Measurements from ENCODE around the gene EPHX1.

EPHX1 gene

GRCh38 chr1:225866061-225866837 lies 56.3 kb downstream of the EPHX1 start:
- no peak for DNase-seq

DNA sequence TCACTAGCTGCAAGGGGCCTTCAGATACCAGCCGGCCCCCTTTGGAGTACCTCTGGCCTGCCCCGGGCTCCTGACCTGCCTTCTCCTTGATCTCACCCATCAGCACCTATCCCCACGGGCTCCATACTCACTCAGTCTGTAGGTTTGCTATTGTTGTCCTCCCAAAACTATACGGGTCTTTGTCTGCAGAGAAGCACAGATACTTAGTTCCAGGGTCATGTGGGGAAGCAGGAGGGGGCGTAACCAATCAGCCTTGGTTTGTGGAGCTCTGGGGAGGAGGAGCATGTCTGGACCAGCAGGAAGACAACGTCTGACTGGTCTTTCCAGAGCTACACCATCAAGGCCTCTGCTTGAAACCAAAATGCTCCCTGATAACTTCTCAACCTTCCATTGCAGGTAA lies 57.1 kb downstream of the EPHX1 start:
- DNase-seq: no peak

- DNase-seq: no peak
Observed at GRCh38 chr1:225868631-225869330, 58.9 kb downstream of the EPHX1 start.

GRCh38 chr1:225870911-225871310 lies 61.0 kb downstream of the EPHX1 start:
- DNase-seq: no peak

DNA sequence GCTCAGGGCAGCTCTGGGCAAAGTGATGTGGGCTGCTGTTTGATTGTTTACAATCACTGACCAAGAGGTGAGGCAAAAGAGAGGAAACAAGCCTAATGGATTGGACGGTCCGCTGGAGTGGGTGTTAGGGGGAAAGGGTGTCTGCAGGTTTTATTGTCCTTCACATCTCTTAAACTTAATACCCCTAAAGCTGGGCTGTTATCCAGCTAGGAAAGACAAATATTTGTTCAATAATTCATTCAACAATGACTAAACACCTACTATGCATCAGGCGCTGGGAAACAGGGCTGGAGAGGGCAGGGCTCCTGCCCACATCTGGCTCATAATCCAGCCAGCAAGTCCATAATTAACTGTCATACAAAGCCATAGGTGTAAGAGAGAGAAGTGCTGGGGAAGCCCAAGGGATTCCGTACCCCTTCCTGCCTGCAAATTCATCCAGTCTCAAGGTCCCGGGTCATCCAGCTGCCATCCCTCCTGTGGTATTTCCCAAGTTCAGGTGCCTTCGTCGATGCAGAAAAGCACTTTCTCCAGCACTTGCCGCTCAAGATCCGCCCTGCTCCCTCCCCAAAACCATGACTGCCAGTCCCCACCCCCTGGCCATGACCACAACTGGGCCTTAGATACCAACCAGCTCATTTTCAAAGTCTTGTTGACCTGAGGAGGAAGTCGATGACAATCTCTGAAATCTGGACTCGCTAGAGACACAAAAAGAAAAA lies 61.6 kb downstream of the EPHX1 start:
- DNase-seq: peak; percentile 93

GRCh38 chr1:225872075-225872430 lies 62.1 kb downstream of the EPHX1 start:
- no peak for DNase-seq

GRCh38 chr1:225873281-225873850 lies 63.4 kb downstream of the EPHX1 start:
- DNase-seq: no peak

DNA sequence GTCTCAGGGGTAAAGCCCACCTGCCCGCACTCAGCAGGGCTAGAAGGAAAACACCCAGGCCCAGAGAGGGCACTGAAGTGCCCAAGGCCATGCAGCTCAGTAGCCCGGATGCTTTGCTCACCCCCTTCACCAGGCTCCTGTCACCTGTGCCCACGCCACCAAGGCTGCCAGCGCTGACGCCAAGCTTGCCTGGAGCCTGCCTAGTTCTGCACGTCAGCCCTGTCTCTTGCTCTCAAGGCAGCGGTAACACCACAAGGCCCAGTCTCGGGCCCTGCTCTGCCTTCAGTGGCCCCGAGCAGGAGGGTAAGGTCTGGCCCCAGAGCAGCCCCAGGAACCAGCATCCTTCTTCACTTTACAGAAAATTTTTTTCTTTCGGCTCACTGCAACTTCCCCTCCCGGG lies 64.5 kb downstream of the EPHX1 start:
- DNase-seq: no peak

DNA sequence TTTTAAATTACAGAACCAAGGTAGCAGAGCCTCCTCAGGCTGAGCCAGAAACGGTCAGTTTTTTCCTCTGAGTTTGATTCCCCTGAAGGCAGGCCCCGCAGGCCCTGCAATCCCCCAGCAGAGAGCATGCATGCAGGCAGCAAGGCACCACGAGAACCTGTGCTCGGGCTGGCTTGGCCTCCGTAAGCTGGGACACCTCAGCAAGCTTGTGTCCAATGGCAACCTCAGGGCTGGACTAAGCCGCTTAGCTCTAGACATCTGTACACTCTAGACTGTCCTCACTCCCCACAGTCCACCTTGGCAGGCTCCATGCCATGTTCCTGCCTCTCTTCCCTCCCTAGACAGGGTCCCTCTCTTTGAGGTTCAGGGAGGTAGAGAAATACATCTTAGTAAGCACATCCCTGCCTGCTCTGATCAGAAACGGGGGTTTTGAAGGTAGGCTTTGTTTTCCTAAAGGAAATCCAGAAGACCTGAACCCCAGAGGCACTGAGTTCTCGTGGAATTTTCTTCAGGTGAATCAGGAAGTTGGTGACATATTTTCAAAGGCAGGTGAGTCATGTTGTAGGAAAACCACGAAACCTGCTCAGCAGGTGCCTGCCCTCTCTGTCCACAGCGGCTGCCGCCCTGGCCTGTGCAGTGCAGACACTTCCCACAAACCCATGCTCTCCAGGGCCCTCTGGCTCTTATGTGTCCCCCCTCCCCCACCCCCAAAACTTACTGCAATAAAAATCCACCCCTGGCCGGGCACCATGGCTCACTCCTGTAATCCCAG lies 65.3 kb downstream of the EPHX1 start:
- no peak for DNase-seq

- DNase-seq: no peak
Observed at GRCh38 chr1:225876900-225877510, 67.1 kb downstream of the EPHX1 start.

- DNase-seq: no peak
Observed at GRCh38 chr1:225877580-225877979, 67.7 kb downstream of the EPHX1 start.

DNA sequence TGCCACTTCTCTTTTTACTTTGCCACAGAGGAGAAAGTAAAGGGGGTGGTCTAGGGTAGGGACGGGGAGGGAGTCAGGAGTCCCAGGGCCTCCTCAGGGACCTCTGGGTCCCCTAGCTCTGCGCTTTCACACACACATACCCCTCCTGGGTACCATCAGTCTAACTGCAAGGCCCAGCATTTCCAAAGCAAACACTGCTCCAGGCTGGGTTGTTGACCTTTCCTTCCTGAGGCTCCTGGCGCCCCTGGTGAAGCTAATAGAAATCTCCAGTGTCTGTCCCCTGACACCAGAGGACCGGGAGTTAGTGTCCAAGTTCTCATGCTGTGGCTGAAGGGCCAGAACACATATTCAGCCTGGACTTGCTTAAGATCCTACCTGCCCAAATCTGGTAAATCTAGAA lies 68.4 kb downstream of the EPHX1 start:
- DNase-seq: no peak

DNA sequence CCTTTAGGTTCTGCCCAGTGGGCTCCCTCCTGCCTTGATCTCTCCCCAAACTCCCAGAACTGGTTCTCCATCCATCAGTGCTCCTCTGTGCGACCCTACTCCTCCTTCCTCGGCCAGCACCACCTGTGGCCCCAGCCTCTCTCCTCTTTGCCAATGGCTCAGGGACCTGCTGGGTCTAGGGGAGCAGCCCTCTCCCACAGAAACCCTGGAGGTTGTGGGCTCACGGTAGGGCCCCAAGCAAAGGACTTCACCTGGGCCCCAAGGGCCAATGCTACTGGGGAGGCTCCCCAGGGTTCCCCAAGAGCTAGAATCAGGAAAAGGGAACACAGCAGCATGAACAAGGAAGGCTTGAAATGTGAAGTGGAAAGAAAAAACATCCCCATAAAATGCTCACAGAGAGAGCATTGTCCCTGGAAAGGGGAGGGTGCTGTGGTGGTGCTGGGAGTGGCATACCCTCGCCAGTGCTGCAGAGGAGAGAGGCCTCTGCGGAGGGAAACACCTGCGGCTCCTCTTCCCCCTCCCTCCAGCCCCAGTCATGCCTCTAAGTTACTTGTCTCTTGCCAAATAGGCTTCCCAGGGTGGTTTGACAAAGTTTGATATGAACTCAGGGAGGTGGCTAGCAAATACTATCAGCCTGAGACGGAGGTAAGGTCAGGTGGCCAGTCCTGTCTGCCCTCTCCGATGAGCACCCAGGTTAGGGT lies 69.7 kb downstream of the EPHX1 start:
- DNase-seq: no peak

GRCh38 chr1:225880222-225880588 lies 70.3 kb downstream of the EPHX1 start:
- no peak for DNase-seq

GRCh38 chr1:225880636-225881035 lies 70.7 kb downstream of the EPHX1 start:
- DNase-seq: no peak

- DNase-seq: no peak
Observed at GRCh38 chr1:225881081-225881958, 71.4 kb downstream of the EPHX1 start.

GRCh38 chr1:225881959-225882693 lies 72.2 kb downstream of the EPHX1 start, which contains the start of gene TMEM63A:
Gene TMEM63A, minus strand, starts transcription at chr1:225882380. Its CDS starts 4,800 bp downstream, at chr1:225877580.
- no peak for DNase-seq

- no peak for DNase-seq
Observed at GRCh38 chr1:225882694-225883615, 73.0 kb downstream of the EPHX1 start.
